SK-N-SH (cell line): Measurements from ENCODE around the gene MGAT4B. TPM values are rescaled to one million over a fixed set of nuclear protein-coding genes. Genes with fewer than 3 reads are reported as not detected.
A peak's percentile ranks its signal among the peaks of the same experiment; 100 is the strongest.

Source experiments
- CTCF ChIA-PET: fragments of 300-600, 350-600 bp; formaldehyde crosslinking; extraction: SDS; loops from one replicate; lab custom pipeline; 2021; lab: Yijun Ruan, JAX
- POLR2A ChIA-PET: fragments of 350-600 bp; sonication (Branson Sonifier 250); formaldehyde crosslinking; extraction: SDS; loops from one replicate; lab custom pipeline; 2020; ENCODE audit warnings: antibody characterized with exemption, inconsistent platforms; lab: Yijun Ruan, JAX
- DNase-seq: peaks from one replicate; pipeline ENCODE4 v3.0.0; 2012
- H2AFZ ChIP-seq: fragments of 200-600 bp; sonication (generic); 2 replicates; pipeline ENCODE4 v1.8.1; 2016; ENCODE audit warnings: antibody characterized with exemption, mild to moderate bottlenecking, low read depth
- H3F3A ChIP-seq: fragments of 200-600 bp; sonication (generic); replicated peaks from 2 replicates; pipeline ENCODE3; 2016; ENCODE audit warnings: antibody characterized with exemption, mild to moderate bottlenecking; ENCODE audit not compliant: insufficient read depth
- H3K27ac ChIP-seq, 2 experiments: fragments of 200-500 bp in 1 of 2; fragments of 200-600 bp in 1 of 2; sonication (Bioruptor generic) in 1 of 2; sonication (generic), shearing (Covaris generic) in 1 of 2; 2 replicates each; pipeline versions ENCODE4 v1.5.1 to v1.6.1; 2014 to 2016; ENCODE audit warnings: low read depth in 2 of 2, inconsistent platforms in 1 of 2, low read length in 1 of 2, mild to moderate bottlenecking in 1 of 2, mixed read lengths in 1 of 2
- H3K27me3 ChIP-seq: fragments of 200-600 bp; sonication (generic), shearing (Covaris generic); 2 replicates; pipeline ENCODE4 v1.6.1; 2016; ENCODE audit warnings: mixed run types; ENCODE audit not compliant: insufficient read depth
- H3K36me3 ChIP-seq, 2 experiments: fragments of 200-500 bp in 1 of 2; fragments of 200-600 bp in 1 of 2; sonication (Bioruptor generic) in 1 of 2; sonication (generic) in 1 of 2; replicated peaks in 1 of 2; 2 replicates each; pipeline versions ENCODE3 to v1.5.1; 2014 to 2016; ENCODE audit warnings: low read length in 1 of 2, mild to moderate bottlenecking in 1 of 2; ENCODE audit not compliant: insufficient read depth in 2 of 2, control insufficient read depth in 1 of 2
- H3K4me1 ChIP-seq, 2 experiments: fragments of 200-500 bp in 1 of 2; fragments of 200-600 bp in 1 of 2; sonication (Bioruptor generic) in 1 of 2; sonication (generic), shearing (Covaris generic) in 1 of 2; 2 replicates each; pipeline versions ENCODE4 v1.5.1 to v1.6.1; 2014 to 2016; ENCODE audit warnings: low read depth in 1 of 2, low read length in 1 of 2, mixed run types in 1 of 2; ENCODE audit not compliant: insufficient read depth in 2 of 2, control insufficient read depth in 1 of 2
- H3K4me2 ChIP-seq: fragments of 200-600 bp; sonication (generic), shearing (Covaris generic); 2 replicates; pipeline ENCODE4 v1.6.1; 2017; ENCODE audit warnings: mixed run types
- H3K4me3 ChIP-seq, 2 experiments: fragments of 200-500 bp in 1 of 2; fragments of 200-600 bp in 1 of 2; sonication (Bioruptor generic) in 1 of 2; sonication (generic), shearing (Covaris generic) in 1 of 2; 2 replicates each; pipeline versions ENCODE4 v1.5.1 to v1.8.1; 2014 to 2016; ENCODE audit warnings: low read depth in 2 of 2, inconsistent platforms in 1 of 2, low read length in 1 of 2, mild to moderate bottlenecking in 1 of 2, mixed read lengths in 1 of 2, moderate library complexity in 1 of 2
- H3K79me2 ChIP-seq: fragments of 200-600 bp; sonication (generic); 2 replicates; pipeline ENCODE4 v1.8.1; 2017; ENCODE audit warnings: mild to moderate bottlenecking; ENCODE audit not compliant: insufficient read depth
- H3K9ac ChIP-seq: fragments of 200-600 bp; sonication (generic); 2 replicates; pipeline ENCODE4 v1.6.1; 2017; ENCODE audit warnings: mixed run types
- H3K9me2 ChIP-seq: fragments of 200-600 bp; sonication (generic); 2 replicates; pipeline ENCODE4 v1.6.1; 2017; ENCODE audit warnings: mixed run types
- H3K9me3 ChIP-seq: fragments of 200-600 bp; sonication (generic); 2 replicates; pipeline ENCODE4 v1.6.1; 2017; ENCODE audit warnings: mixed run types, mild to moderate bottlenecking, moderate library complexity
- H4K20me1 ChIP-seq: fragments of 200-600 bp; sonication (generic); 2 replicates; pipeline ENCODE4 v1.6.1; 2017; ENCODE audit warnings: mild to moderate bottlenecking, mixed run types; ENCODE audit not compliant: insufficient read depth
- FOXJ3 ChIP-seq: sonication (generic); formaldehyde crosslinking; IDR thresholded peaks from 2 replicates; pipeline ENCODE4 v1.5.1; 2020; ENCODE audit warnings: mild to moderate bottlenecking, missing genetic modification reagents
- FOXM1 ChIP-seq: IDR thresholded peaks from 2 replicates; pipeline ENCODE4 v1.4.0; 2012; ENCODE audit warnings: low read depth, mild to moderate bottlenecking
- JUND ChIP-seq: IDR thresholded peaks from 2 replicates; pipeline ENCODE4 v1.4.0; 2012
- MAX ChIP-seq: IDR thresholded peaks from 2 replicates; pipeline ENCODE4 v1.4.0; 2012; ENCODE audit warnings: low read depth
- MEF2A ChIP-seq: IDR thresholded peaks from 2 replicates; pipeline ENCODE4 v1.4.0; 2012; ENCODE audit warnings: low read depth, borderline replicate concordance
- RXRA ChIP-seq: IDR thresholded peaks from 2 replicates; pipeline ENCODE4 v1.4.0; 2012; ENCODE audit warnings: low read depth, mild to moderate bottlenecking, borderline replicate concordance
- SIN3A ChIP-seq: IDR thresholded peaks from 2 replicates; pipeline ENCODE4 v1.6.1; 2012; ENCODE audit warnings: low read depth, mild to moderate bottlenecking, low read length, moderate library complexity, borderline replicate concordance
- TAF1 ChIP-seq: IDR thresholded peaks from 2 replicates; pipeline ENCODE4 v1.6.1; 2012; ENCODE audit warnings: low read depth, mild to moderate bottlenecking, low read length, moderate library complexity, borderline replicate concordance
- USF1 ChIP-seq: IDR thresholded peaks from 2 replicates; pipeline ENCODE4 v1.4.0; 2012; ENCODE audit warnings: low read depth, borderline replicate concordance
- YY1 ChIP-seq: IDR thresholded peaks from 2 replicates; pipeline ENCODE4 v1.4.0; 2012; ENCODE audit warnings: low read depth, mild to moderate bottlenecking
- WGBS: methylation state at CpG from one replicate; pipeline ENCODE4 v1.1.6; 2017; ENCODE audit warnings: low lambda C conversion rate; 5-methylcytosine and 5-hydroxymethylcytosine counted together
- polyA plus RNA-seq, 3 experiments: library from polyadenylated mRNA; depleted of rRNA; stranded (reverse); fragments of >200 nt; gene quantifications; 2 replicates each; pipeline ENCODE4 v1.2.3, GENCODE V29; 2012

MGAT4B gene
- polyA plus RNA-seq, 1 of the 3 experiments (the other 2 are of a cell fraction), result 190 TPM

GRCh38 chr5:179803651-179804554, 2.8 kb downstream of the MGAT4B start:
- Histone ChIP-seq H3K4me2 (peak overlapping the region; percentile 99), H3K9me2 (no peaks in the 10 kb centered on the region), H3K4me1 (peaks cover 16 to 23% of the 10 kb centered on the region in 2 experiments; a peak in 3 of 4 replicates), H3K36me3 (peaks cover 0 to 34% of the 10 kb centered on the region in 2 experiments), H4K20me1 (peaks cover 37% of the 10 kb centered on the region), H3K27me3 (no peaks in the 10 kb centered on the region), H3F3A (peaks cover 9% of the 10 kb centered on the region), H3K9me3 (no peaks in the 10 kb centered on the region), H2AFZ (no peak overlapping the region), H3K79me2 (peaks cover 67% of the 10 kb centered on the region), H3K27ac (no peak overlapping the region; a peak in 2 of 4 replicates), H3K9ac (no peak overlapping the region), H3K4me3 (no peak overlapping the region)
- TF ChIP-seq MAX (0 out of 2 replicates have a peak, but pooled peaks have one; percentile 22), JUND (no peak)
- POLR2A ChIA-PET, result interaction anchor here (0.9 kb wide), 1 partner anchor 14 kb away, joined by 3 read pairs; no protein-coding TSS in a partner anchor
- no peak for DNase-seq
- 65% methylated on average over 10 of the region's 18 CpGs for WGBS
- CTCF ChIA-PET, result no interaction called here

- Histone ChIP-seq H4K20me1 (peaks cover 37% of the 10 kb centered on the region), H3K9me2 (no peaks in the 10 kb centered on the region), H2AFZ (no peak overlapping the region), H3K79me2 (peaks cover 60% of the 10 kb centered on the region), H3K36me3 (peaks cover 0 to 42% of the 10 kb centered on the region in 2 experiments), H3K9ac (no peak overlapping the region), H3K9me3 (no peaks in the 10 kb centered on the region), H3K4me1 (peaks cover 16 to 23% of the 10 kb centered on the region in 2 experiments; a peak in 3 of 4 replicates), H3K27me3 (no peaks in the 10 kb centered on the region), H3F3A (peaks cover 5% of the 10 kb centered on the region), H3K4me3 (no peak overlapping the region), H3K4me2 (peak overlapping the region; percentile 44; the same call in 1 of the 2 replicates), H3K27ac (no peak overlapping the region)
- 66% methylated on average over 7 of the region's 11 CpGs for WGBS
- POLR2A ChIA-PET, result no interaction called here
- TF ChIP-seq JUND (no peak), YY1 (no peak), FOXJ3 (no peak), MEF2A (no peak), FOXM1 (no peak), RXRA (no peak), SIN3A (no peak), USF1 (no peak), TAF1 (no peak)
- DNase-seq, result no peak
- CTCF ChIA-PET, result interaction anchor here (1.0 to 2.2 kb wide), 5 partner anchors 18 to 104 kb away, joined by 4 to 9 read pairs (median 5); partner anchors contain the start of gene SQSTM1
Measured at GRCh38 chr5:179802950-179803562, 3.6 kb downstream of the MGAT4B start.
